Measurements from ENCODE around the gene RAPGEF3. TPM values are rescaled to one million over a fixed set of nuclear protein-coding genes. Genes with fewer than 3 reads are reported as not detected.

Gene RAPGEF3
- total and polyA plus RNA-seq, 2 of the 13 experiments (the other 11 are each of a cell fraction or from before 2014, with no cell fraction given) = 0.07 TPM

DNA sequence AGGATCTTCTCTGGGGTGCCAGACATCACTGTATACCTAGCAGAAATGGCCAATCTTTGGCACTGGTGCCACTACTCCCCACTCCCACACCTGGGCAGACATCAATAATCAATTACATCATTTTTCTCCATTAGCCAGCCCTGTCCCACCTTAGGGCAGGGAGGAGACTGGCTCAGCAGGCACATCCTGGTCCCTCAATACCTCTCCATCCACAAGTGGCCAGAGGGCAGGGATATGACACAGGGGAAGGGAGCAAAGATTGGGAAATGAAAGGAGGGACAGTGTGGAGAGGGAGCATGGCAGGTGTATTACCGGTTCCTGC, 10.2 kb downstream of the RAPGEF3 start:
- Histone ChIP-seq H3K4me1 (ENCODE audit: insufficient read depth, low read length) (peaks cover 17% of the 10 kb centered on the region), H3K9me3 (ENCODE audit: low read length) (no peaks in the 10 kb centered on the region), H3K79me2 (ENCODE audit: insufficient read depth, low read length) (no peaks in the 10 kb centered on the region), H3K4me3 (replicated peaks in 1 of 3; ENCODE audit: insufficient read depth in 1 of 3, low read depth in 2 of 3, low read length in 3 of 3) (no peak overlapping the region), H3K36me3 (replicated peaks in 1 of 2; ENCODE audit: control insufficient read depth in 1 of 2, insufficient read depth in 2 of 2, low read length in 2 of 2) (no peaks in the 10 kb centered on the region), H3K9ac (ENCODE audit: insufficient read depth, low read depth, low read length) (no peak overlapping the region), H3K27ac (ENCODE audit: extremely low read length, insufficient read depth, low read length) (no peak overlapping the region), H2AFZ (ENCODE audit: low read length) (no peak overlapping the region), H3K4me2 (ENCODE audit: low read depth, low read length) (no peak overlapping the region), H4K20me1 (ENCODE audit: insufficient read depth, low read length) (no peaks in the 10 kb centered on the region), H3K27me3 (ENCODE audit: control insufficient read depth in 1 of 2, insufficient read depth in 2 of 2, low read length in 2 of 2) (peaks cover 19 to 65% of the 10 kb centered on the region in 2 experiments; a peak in 4 of 5 replicates)
- FAIRE-seq (no peak), ATAC-seq (no peak), DNase-seq (ENCODE audit: low spot score) (no peak)
- BruUV-seq (replicated peaks) = no TSS peak
- WGBS (ENCODE audit: low lambda C conversion rate) = 33% methylated on average over 1 of the region's 1 CpG
- CTCF ChIA-PET (ENCODE audit: low intra/inter-chr PET ratio, low total read pairs) = interaction anchor here (1.1 kb wide), 1 partner anchor 10 kb away, joined by 3 read pairs; the partner anchor contains the start of gene RAPGEF3
- POLR2A ChIA-PET = no interaction called here
- TF ChIP-seq ZNF776 (CRISPR knock-in tag; IDR thresholded peaks at IDR 0.05) (no peak), HDAC6 (IDR thresholded peaks at IDR 0.05; ENCODE audit: low read depth, low read length) (no peak), NFATC3 (CRISPR knock-in tag; IDR thresholded peaks at IDR 0.05) (no peak), MTA1 (CRISPR knock-in tag; IDR thresholded peaks at IDR 0.05; ENCODE audit: borderline replicate concordance) (no peak), ZNF274 (CRISPR knock-in tag; IDR thresholded peaks at IDR 0.05) (no peak), ZNF619 (CRISPR knock-in tag; IDR thresholded peaks at IDR 0.05) (no peak), KAT2B (IDR thresholded peaks at IDR 0.05; ENCODE audit: borderline replicate concordance, low read depth, low read length) (no peak), TCF7 (IDR thresholded peaks at IDR 0.05; ENCODE audit: low read depth) (no peak), TEAD3 (CRISPR knock-in tag; optimal IDR thresholded peaks at IDR 0.05; ENCODE audit: borderline replicate concordance) (no peak), MIXL1 (CRISPR knock-in tag; IDR thresholded peaks at IDR 0.05) (no peak), ZNF598 (CRISPR knock-in tag; IDR thresholded peaks at IDR 0.05; ENCODE audit: borderline replicate concordance) (no peak), ZNF703 (CRISPR knock-in tag; IDR thresholded peaks at IDR 0.05; ENCODE audit: borderline replicate concordance) (no peak)
- TF ChIP-seq, protein P1, sequence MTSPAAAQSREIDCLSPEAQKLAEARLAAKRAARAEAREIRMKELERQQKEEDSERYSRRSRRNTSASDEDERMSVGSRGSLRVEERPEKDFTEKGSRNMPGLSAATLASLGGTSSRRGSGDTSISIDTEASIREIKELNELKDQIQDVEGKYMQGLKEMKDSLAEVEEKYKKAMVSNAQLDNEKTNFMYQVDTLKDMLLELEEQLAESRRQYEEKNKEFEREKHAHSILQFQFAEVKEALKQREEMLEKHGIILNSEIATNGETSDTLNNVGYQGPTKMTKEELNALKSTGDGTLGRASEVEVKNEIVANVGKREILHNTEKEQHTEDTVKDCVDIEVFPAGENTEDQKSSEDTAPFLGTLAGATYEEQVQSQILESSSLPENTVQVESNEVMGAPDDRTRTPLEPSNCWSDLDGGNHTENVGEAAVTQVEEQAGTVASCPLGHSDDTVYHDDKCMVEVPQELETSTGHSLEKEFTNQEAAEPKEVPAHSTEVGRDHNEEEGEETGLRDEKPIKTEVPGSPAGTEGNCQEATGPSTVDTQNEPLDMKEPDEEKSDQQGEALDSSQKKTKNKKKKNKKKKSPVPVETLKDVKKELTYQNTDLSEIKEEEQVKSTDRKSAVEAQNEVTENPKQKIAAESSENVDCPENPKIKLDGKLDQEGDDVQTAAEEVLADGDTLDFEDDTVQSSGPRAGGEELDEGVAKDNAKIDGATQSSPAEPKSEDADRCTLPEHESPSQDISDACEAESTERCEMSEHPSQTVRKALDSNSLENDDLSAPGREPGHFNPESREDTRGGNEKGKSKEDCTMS (CRISPR knock-in tag; conservative IDR thresholded peaks at IDR 0.05) = no peak
- TF ChIP-seq, protein P2, sequence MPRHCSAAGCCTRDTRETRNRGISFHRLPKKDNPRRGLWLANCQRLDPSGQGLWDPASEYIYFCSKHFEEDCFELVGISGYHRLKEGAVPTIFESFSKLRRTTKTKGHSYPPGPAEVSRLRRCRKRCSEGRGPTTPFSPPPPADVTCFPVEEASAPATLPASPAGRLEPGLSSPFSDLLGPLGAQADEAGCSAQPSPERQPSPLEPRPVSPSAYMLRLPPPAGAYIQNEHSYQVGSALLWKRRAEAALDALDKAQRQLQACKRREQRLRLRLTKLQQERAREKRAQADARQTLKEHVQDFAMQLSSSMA (CRISPR knock-in tag; IDR thresholded peaks at IDR 0.05) = no peak
- TF ChIP-seq, protein P3, sequence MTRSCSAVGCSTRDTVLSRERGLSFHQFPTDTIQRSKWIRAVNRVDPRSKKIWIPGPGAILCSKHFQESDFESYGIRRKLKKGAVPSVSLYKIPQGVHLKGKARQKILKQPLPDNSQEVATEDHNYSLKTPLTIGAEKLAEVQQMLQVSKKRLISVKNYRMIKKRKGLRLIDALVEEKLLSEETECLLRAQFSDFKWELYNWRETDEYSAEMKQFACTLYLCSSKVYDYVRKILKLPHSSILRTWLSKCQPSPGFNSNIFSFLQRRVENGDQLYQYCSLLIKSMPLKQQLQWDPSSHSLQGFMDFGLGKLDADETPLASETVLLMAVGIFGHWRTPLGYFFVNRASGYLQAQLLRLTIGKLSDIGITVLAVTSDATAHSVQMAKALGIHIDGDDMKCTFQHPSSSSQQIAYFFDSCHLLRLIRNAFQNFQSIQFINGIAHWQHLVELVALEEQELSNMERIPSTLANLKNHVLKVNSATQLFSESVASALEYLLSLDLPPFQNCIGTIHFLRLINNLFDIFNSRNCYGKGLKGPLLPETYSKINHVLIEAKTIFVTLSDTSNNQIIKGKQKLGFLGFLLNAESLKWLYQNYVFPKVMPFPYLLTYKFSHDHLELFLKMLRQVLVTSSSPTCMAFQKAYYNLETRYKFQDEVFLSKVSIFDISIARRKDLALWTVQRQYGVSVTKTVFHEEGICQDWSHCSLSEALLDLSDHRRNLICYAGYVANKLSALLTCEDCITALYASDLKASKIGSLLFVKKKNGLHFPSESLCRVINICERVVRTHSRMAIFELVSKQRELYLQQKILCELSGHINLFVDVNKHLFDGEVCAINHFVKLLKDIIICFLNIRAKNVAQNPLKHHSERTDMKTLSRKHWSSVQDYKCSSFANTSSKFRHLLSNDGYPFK (CRISPR knock-in tag; IDR thresholded peaks at IDR 0.05; ENCODE audit: borderline replicate concordance) = no peak
- intact Hi-C loops (cut with micrococcal nuclease; ENCODE audit: unreplicated experiment) = no loop called here
- in situ Hi-C loops (cut with HindIII; ENCODE audit: extremely low pct_ligation_motif_present, low pct_unique_long_range_greater_than_20kb) = no loop called here
